Lower leg skin (tissue), 3 donors: ENCODE data around the gene PLEKHJ1.

Experiments used
- CTCF ChIP-seq, 3 donors: fragments of 450-650 bp; IDR thresholded peaks; one replicate each; pipeline ENCODE4 v1.5.1; 2016; ENCODE audit warnings: antibody characterized with exemption in 3 of 3, mild to moderate bottlenecking in 3 of 3, moderate library complexity in 2 of 3
- POLR2A ChIP-seq, 2 donors: fragments of 450-650 bp; IDR thresholded peaks; one replicate each; pipeline ENCODE4 v1.6.1; 2016 to 2017; ENCODE audit warnings: antibody characterized with exemption in 2 of 2, mild to moderate bottlenecking in 1 of 2, moderate library complexity in 1 of 2

- TF ChIP-seq CTCF (IDR thresholded peaks at IDR 0.05) (no peak), POLR2A (IDR thresholded peaks at IDR 0.05) (no peak)
Measured at GRCh38 chr19:2268480-2268830, 32.3 kb upstream of the PLEKHJ1 start.
